Stomach (tissue), 9 donors: ENCODE data around the gene THSD4. TPM values are rescaled to one million over a fixed set of nuclear protein-coding genes. Genes with fewer than 3 reads are reported as not detected.

Source experiments
- DNase-seq, 2 donors: peaks; one replicate each; pipeline versions ENCODE4 v3.0.0 to v3.0.0-alpha.2; 2013 to 2019
- H3K27ac ChIP-seq, 5 donors: fragments of 200-600 bp in 4 of 5; sonication (generic) in 4 of 5; one replicate each; pipeline ENCODE4 v1.5.1; 2013 to 2019; ENCODE audit warnings: mild to moderate bottlenecking in 1 of 5, moderate library complexity in 1 of 5
- H3K27me3 ChIP-seq, 3 donors: fragments of 200-600 bp; sonication (generic); one replicate each; pipeline ENCODE4 v1.5.1; 2017 to 2019; ENCODE audit warnings: mixed run types in 1 of 3
- H3K36me3 ChIP-seq, 4 donors: fragments of 200-600 bp; sonication (generic); 1 replicate in 3 of 4; 2 replicates in 1 of 4; pipeline ENCODE4 v1.5.1; 2016 to 2019
- H3K4me1 ChIP-seq, 4 donors: fragments of 200-600 bp; sonication (generic); one replicate each; pipeline ENCODE4 v1.5.1; 2016 to 2019
- H3K4me3 ChIP-seq, 4 donors: fragments of 200-600 bp; sonication (generic) in 3 of 4; one replicate each; pipeline ENCODE4 v1.5.1; 2016 to 2019; ENCODE audit warnings: mild to moderate bottlenecking in 1 of 4
- H3K9me3 ChIP-seq, 4 donors: fragments of 200-600 bp; sonication (generic); one replicate each; pipeline ENCODE4 v1.5.1; 2016 to 2019
- CTCF ChIP-seq, 7 experiments: fragments of 450-650 bp in 4 of 7; fragments of 200-600 bp in 3 of 7; sonication (generic) in 3 of 7; IDR thresholded peaks; one replicate each; pipeline ENCODE4 v1.5.1; 2016 to 2019; ENCODE audit warnings: antibody characterized with exemption in 7 of 7, control low read depth in 2 of 7, mild to moderate bottlenecking in 1 of 7
- EP300 ChIP-seq: sonication (generic); formaldehyde crosslinking; IDR thresholded peaks from one replicate; pipeline ENCODE4 v1.6.1; 2017; ENCODE audit warnings: antibody characterized with exemption
- POLR2A ChIP-seq, 4 donors: fragments of 450-650 bp; IDR thresholded peaks; one replicate each; pipeline ENCODE4 v1.6.1; 2016; ENCODE audit warnings: antibody characterized with exemption in 4 of 4, control low read depth in 2 of 4, mild to moderate bottlenecking in 1 of 4, moderate library complexity in 1 of 4
- POLR2AphosphoS5 ChIP-seq, 3 donors: sonication (generic); formaldehyde crosslinking; IDR thresholded peaks; one replicate each; pipeline ENCODE4 v1.6.1; 2016; ENCODE audit warnings: antibody characterized with exemption in 3 of 3
- WGBS, 5 donors: extraction: QIAGEN DNeasy Blood & Tissue Kit in 3 of 5; methylation state at CpG; one replicate each; pipeline versions ENCODE4 v1.1.5 to v1.1.7; 2013 to 2018; 5-methylcytosine and 5-hydroxymethylcytosine counted together
- intact Hi-C: fragments of 100-400 bp; cut with DNase I; formaldehyde crosslinking; loops from one replicate; pipeline ENCODE4 v1.15.1; 2023; ENCODE audit warnings: low total_unique reads
- polyA plus RNA-seq, 3 donors: library from polyadenylated mRNA; stranded (reverse); fragments of 200-250 nt; gene quantifications; one replicate each; pipeline ENCODE4 v1.2.3, GENCODE V29; 2013
- total RNA-seq, 5 donors: library from RNA; depleted of rRNA; stranded (reverse); fragments of >200 nt; gene quantifications; one replicate each; pipeline versions ENCODE4 v1.1.0 to v1.2.3, GENCODE V29; 2014 to 2016
- donor health status: healthy with polysubstance abuse.
- donor health status: Bipolar disorder and iron deficiency.
- donor health status: healthy.

THSD4 gene
- total and polyA plus RNA-seq, 8 donors = 1.8 to 79.4 (median 22.0) TPM

GRCh38 chr15:71542836-71543235 lies 427.6 kb downstream of the THSD4 start:
- TF ChIP-seq POLR2A (IDR thresholded peaks at IDR 0.05) (no peak), EP300 (no peak), POLR2AphosphoS5 (IDR thresholded peaks at IDR 0.05) (no peak), CTCF (IDR thresholded peaks at IDR 0.05) (no peak)
- no peaks in the 10 kb centered on the region for H3K36me3 ChIP-seq
- H3K9me3 ChIP-seq = no peaks in the 10 kb centered on the region
- no peak overlapping the region for H3K27ac ChIP-seq
- no peaks in the 10 kb centered on the region for H3K27me3 ChIP-seq
- H3K4me3 ChIP-seq = no peak overlapping the region
- peaks cover 0 to 24% (median 14%) of the 10 kb centered on the region in 4 donors for H3K4me1 ChIP-seq
- intact Hi-C loops = no loop called here
- no peak for DNase-seq

GRCh38 chr15:71543413-71543812 lies 428.1 kb downstream of the THSD4 start:
- H3K9me3 ChIP-seq = no peaks in the 10 kb centered on the region
- peaks cover 0 to 29% (median 15%) of the 10 kb centered on the region in 4 donors for H3K4me1 ChIP-seq
- WGBS, 5 donors = 83 to 89% (median 86%) methylated on average over 3 of the region's 3 CpGs
- no peaks in the 10 kb centered on the region for H3K36me3 ChIP-seq
- no peak overlapping the region for H3K27ac ChIP-seq
- intact Hi-C loops = no loop called here
- no peak overlapping the region for H3K4me3 ChIP-seq
- no peaks in the 10 kb centered on the region for H3K27me3 ChIP-seq
- TF ChIP-seq POLR2AphosphoS5 (IDR thresholded peaks at IDR 0.05) = no peak
- no peak for TF ChIP-seq POLR2A (IDR thresholded peaks at IDR 0.05)
- TF ChIP-seq EP300 = no peak
- TF ChIP-seq CTCF (IDR thresholded peaks at IDR 0.05) = no peak
- DNase-seq = no peak

- no peak overlapping the region for H3K4me3 ChIP-seq
- no peaks in the 10 kb centered on the region for H3K27me3 ChIP-seq
- H3K36me3 ChIP-seq = no peaks in the 10 kb centered on the region
- no peak for DNase-seq
- TF ChIP-seq EP300 (no peak), POLR2A (IDR thresholded peaks at IDR 0.05) (no peak), CTCF (IDR thresholded peaks at IDR 0.05) (no peak), POLR2AphosphoS5 (IDR thresholded peaks at IDR 0.05) (no peak)
- H3K27ac ChIP-seq = peak overlapping the region in 1 of 5 donors; percentile 74
- intact Hi-C loops = no loop called here
- H3K9me3 ChIP-seq = no peaks in the 10 kb centered on the region
- peaks cover 0 to 46% (median 22%) of the 10 kb centered on the region in 4 donors for H3K4me1 ChIP-seq
- 50 to 70% (median 55%) methylated on average over 5 of the region's 5 CpGs for WGBS, 5 donors
Measured at GRCh38 chr15:71545223-71545760, 430.0 kb downstream of the THSD4 start.

- no peaks in the 10 kb centered on the region for H3K9me3 ChIP-seq
- H3K27me3 ChIP-seq = no peaks in the 10 kb centered on the region
- no peak for DNase-seq
- no peak overlapping the region for H3K4me3 ChIP-seq
- no peak for TF ChIP-seq CTCF (IDR thresholded peaks at IDR 0.05)
- TF ChIP-seq POLR2AphosphoS5 (IDR thresholded peaks at IDR 0.05) = no peak
- TF ChIP-seq EP300 = no peak
- no peak for TF ChIP-seq POLR2A (IDR thresholded peaks at IDR 0.05)
- intact Hi-C loops = no loop called here
- H3K36me3 ChIP-seq = no peaks in the 10 kb centered on the region
- H3K27ac ChIP-seq = peak overlapping the region in 3 of 5 donors; percentile 13 to 74 (median 72)
- 33 to 82% (median 40%) methylated on average over 1 of the region's 1 CpG for whole genome bisulfite sequencing, 5 donors
- peaks cover 0 to 49% (median 22%) of the 10 kb centered on the region in 4 donors for H3K4me1 ChIP-seq
Measured at GRCh38 chr15:71545923-71546322, 430.7 kb downstream of the THSD4 start.
